ENCODE data around the gene ECE2. TPM values are rescaled to one million over a fixed set of nuclear protein-coding genes. Genes with fewer than 3 reads are reported as not detected.

ECE2 gene
- total and polyA plus RNA-seq, 4 donors = not detected

DNA sequence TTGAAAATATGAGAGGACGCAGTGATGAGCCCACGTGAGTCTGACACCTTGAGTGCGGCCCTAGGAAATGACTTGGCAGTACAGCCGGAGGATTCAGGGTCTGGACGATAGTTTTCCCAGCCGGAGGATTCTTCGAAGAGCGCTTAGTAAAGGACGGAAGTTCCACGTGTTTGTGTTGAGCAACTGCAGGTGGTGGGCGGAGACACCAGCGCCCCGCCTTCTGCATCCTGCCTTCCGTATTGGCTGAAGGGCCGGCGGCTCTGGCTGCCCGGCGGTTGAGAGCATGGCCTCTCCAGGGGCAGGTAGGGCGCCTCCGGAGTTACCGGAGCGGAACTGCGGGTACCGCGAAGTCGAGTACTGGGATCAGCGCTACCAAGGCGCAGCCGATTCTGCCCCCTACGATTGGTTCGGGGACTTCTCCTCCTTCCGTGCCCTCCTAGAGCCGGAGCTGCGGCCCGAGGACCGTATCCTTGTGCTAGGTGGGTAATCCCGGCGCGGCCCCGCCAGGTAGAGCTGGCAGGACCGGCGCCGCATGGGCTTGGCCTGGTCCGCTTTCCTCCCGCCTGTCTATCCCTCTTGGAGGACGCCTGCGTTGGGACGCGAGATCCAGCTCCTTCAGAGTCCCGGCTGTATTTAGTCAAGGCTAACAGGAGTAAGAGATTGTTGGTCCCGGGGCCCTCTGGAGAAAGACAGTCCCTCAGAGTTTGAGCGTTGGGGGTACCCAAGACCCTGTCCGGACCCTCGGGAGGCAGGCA, 26.2 kb upstream of the ECE2 start, which contains the start of gene EEF1AKMT4 (continued):
- TF ChIP-seq HNF4G (IDR thresholded peaks at IDR 0.05) (no peak), TAF1 (conservative IDR thresholded peaks at IDR 0.05) (no peak), REST (IDR thresholded peaks at IDR 0.05) (peak; percentile 53), NR2F2 (IDR thresholded peaks at IDR 0.05) (no peak), YY1 (IDR thresholded peaks at IDR 0.05) (peak; percentile 82), RXRA (IDR thresholded peaks at IDR 0.05) (peak; percentile 15 to 21), HNF4A (conservative IDR thresholded peaks at IDR 0.05) (peak in 1 of 2 donors; percentile 5), JUND (IDR thresholded peaks at IDR 0.05) (no peak)

- peak; percentile 91 for DNase-seq (ENCODE audit: low spot score)
- Histone ChIP-seq H3K9ac (ENCODE audit: low read depth in 1 of 2, low read length in 2 of 2) (peak overlapping the region; percentile 82 to 88), H3K36me3 (ENCODE audit: control insufficient read depth in 4 of 4, insufficient read depth in 3 of 4, low read depth in 1 of 4, low read length in 3 of 4) (peaks cover 1 to 4% (median 2%) of the 10 kb centered on the region in 4 donors), H3K27ac (ENCODE audit: low read depth in 1 of 2, low read length in 2 of 2) (peak overlapping the region; percentile 75 to 96), H3K9me3 (ENCODE audit: control insufficient read depth in 4 of 4, low read length in 3 of 4) (no peaks in the 10 kb centered on the region), H3K4me1 (ENCODE audit: control insufficient read depth in 4 of 4, insufficient read depth in 4 of 4, low read length in 3 of 4) (peaks cover 0 to 22% (median 16%) of the 10 kb centered on the region in 4 donors), H3K27me3 (ENCODE audit: control insufficient read depth in 4 of 4, insufficient read depth in 4 of 4, low read length in 3 of 4) (no peaks in the 10 kb centered on the region), H3K4me3 (ENCODE audit: low read depth in 1 of 3, low read length in 3 of 3) (peak overlapping the region; percentile 82 to 100 (median 91))
- no peak for TF ChIP-seq HNF4G (IDR thresholded peaks at IDR 0.05)
- TF ChIP-seq YY1 (IDR thresholded peaks at IDR 0.05) = no peak
- TF ChIP-seq, protein P1, sequence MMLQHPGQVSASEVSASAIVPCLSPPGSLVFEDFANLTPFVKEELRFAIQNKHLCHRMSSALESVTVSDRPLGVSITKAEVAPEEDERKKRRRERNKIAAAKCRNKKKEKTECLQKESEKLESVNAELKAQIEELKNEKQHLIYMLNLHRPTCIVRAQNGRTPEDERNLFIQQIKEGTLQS (IDR thresholded peaks at IDR 0.05) = no peak
- peak; percentile 46 for TF ChIP-seq REST (IDR thresholded peaks at IDR 0.05)
- TF ChIP-seq FOXA1 (IDR thresholded peaks at IDR 0.05) = no peak
- TF ChIP-seq RXRA (IDR thresholded peaks at IDR 0.05) = peak in 1 of 2 donors; percentile 7
- peak in 1 of 2 donors; percentile 21 for TF ChIP-seq HNF4A (conservative IDR thresholded peaks at IDR 0.05)
- TF ChIP-seq GABPA (IDR thresholded peaks at IDR 0.05 in 1 of 2, conservative IDR thresholded peaks at IDR 0.05 in 1 of 2) = no peak
- no peak for TF ChIP-seq SP1 (IDR thresholded peaks at IDR 0.05)
- peak; percentile 80 to 85 for TF ChIP-seq RAD21 (IDR thresholded peaks at IDR 0.05)
- TF ChIP-seq, protein P2, sequence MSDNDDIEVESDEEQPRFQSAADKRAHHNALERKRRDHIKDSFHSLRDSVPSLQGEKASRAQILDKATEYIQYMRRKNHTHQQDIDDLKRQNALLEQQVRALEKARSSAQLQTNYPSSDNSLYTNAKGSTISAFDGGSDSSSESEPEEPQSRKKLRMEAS (IDR thresholded peaks at IDR 0.05) = no peak
- TF ChIP-seq, protein P3, sequence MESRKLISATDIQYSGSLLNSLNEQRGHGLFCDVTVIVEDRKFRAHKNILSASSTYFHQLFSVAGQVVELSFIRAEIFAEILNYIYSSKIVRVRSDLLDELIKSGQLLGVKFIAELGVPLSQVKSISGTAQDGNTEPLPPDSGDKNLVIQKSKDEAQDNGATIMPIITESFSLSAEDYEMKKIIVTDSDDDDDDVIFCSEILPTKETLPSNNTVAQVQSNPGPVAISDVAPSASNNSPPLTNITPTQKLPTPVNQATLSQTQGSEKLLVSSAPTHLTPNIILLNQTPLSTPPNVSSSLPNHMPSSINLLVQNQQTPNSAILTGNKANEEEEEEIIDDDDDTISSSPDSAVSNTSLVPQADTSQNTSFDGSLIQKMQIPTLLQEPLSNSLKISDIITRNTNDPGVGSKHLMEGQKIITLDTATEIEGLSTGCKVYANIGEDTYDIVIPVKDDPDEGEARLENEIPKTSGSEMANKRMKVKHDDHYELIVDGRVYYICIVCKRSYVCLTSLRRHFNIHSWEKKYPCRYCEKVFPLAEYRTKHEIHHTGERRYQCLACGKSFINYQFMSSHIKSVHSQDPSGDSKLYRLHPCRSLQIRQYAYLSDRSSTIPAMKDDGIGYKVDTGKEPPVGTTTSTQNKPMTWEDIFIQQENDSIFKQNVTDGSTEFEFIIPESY (IDR thresholded peaks at IDR 0.05) = no peak
- TF ChIP-seq JUND (IDR thresholded peaks at IDR 0.05) = no peak
- TF ChIP-seq EGR1 (IDR thresholded peaks at IDR 0.05; ENCODE audit: low read depth in 2 of 2) = no peak
- no peak for TF ChIP-seq TAF1 (conservative IDR thresholded peaks at IDR 0.05)
- TF ChIP-seq FOXA2 (IDR thresholded peaks at IDR 0.05) = no peak
- TF ChIP-seq, protein P4, sequence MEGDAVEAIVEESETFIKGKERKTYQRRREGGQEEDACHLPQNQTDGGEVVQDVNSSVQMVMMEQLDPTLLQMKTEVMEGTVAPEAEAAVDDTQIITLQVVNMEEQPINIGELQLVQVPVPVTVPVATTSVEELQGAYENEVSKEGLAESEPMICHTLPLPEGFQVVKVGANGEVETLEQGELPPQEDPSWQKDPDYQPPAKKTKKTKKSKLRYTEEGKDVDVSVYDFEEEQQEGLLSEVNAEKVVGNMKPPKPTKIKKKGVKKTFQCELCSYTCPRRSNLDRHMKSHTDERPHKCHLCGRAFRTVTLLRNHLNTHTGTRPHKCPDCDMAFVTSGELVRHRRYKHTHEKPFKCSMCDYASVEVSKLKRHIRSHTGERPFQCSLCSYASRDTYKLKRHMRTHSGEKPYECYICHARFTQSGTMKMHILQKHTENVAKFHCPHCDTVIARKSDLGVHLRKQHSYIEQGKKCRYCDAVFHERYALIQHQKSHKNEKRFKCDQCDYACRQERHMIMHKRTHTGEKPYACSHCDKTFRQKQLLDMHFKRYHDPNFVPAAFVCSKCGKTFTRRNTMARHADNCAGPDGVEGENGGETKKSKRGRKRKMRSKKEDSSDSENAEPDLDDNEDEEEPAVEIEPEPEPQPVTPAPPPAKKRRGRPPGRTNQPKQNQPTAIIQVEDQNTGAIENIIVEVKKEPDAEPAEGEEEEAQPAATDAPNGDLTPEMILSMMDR (IDR thresholded peaks at IDR 0.05; ENCODE audit: low read depth, low read length, missing input control) = peak; percentile 95
- no peak for TF ChIP-seq NR2F2 (IDR thresholded peaks at IDR 0.05)
- 14% methylated on average over 20 of the region's 20 CpGs for WGBS
Measured at GRCh38 chr3:184250167-184250828, 25.5 kb upstream of the ECE2 start.
